NCI-H69 (cell line): Measurements from ENCODE around the gene ARL6IP5.

Source experiments
- DNase-seq: peaks from one replicate; lab custom pipeline; 2025; lab: John Stamatoyannopoulos, UW

Gene ARL6IP5, protein sequence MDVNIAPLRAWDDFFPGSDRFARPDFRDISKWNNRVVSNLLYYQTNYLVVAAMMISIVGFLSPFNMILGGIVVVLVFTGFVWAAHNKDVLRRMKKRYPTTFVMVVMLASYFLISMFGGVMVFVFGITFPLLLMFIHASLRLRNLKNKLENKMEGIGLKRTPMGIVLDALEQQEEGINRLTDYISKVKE

GRCh38 chr3:69084326-69085167 lies at the start of gene ARL6IP5:
ARL6IP5 (plus strand) TSS chr3:69084937; CDS start chr3:69085048, 111 bp downstream.
- DNase-seq = peak; percentile 89

GRCh38 chr3:69044608-69045007 lies 40.1 kb upstream of the ARL6IP5 start:
- no peak for DNase-seq

DNA sequence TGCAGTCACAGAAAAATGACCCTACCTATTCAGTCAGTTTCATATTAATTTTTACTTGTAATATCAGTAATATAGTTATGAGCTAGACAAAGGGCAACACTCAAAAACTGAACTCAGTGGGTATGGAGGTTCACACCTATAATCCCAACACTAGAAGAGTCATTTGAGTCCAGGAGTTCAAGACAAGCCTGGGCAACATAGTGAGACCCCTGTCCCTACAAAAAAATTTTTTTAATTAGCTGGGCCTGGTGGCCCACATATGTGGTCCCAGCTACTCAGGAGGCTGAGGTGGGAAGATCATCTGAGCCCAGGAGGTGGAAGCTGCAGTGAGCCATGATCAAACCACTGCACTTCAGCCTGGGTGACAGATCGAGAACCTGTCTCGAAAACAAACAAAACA lies 35.7 kb upstream of the ARL6IP5 start:
- no peak for DNase-seq

DNA sequence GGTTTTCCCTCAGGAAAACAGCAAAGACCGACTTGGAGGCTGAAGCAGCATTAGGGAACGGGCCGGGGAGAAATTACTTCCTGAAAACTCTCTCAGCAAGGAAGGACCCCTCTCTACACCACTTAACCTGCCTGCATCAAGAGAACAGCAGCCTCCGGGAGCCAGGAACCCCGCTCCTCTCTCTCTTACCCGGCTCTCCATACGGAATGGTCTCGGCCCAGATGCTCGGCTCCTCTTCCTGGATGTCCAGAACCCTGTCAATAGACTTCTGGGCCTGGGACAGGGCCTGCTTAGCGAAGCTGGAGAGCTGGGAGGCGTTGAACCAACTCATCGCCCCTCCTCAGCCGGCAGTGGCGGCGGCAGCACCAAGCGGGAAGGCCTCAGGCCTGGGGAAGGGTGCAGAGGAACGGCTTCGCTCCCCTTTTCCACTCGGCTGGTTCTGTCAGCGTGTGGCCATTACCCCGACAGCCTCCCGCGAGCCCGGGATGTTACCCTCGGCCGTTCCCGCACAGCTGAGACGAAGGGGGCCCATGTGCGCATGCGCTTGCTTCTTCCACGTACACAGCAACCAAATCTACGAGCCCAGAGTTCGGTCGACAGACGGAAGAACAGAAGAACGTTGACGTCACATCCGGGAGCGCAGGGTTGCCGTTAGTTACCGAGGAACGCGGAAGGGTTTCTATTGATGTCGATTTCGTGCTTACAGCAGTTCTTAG lies 32.8 kb upstream of the ARL6IP5 start, which contains the start of gene TMF1:
Gene TMF1 (minus strand): TSS at position 578 of the 716 bp plus-strand sequence. CDS start 247 bp downstream, at position 331.
- no peak for DNase-seq

- no peak for DNase-seq
Measured at GRCh38 chr3:69052472-69052898, 32.3 kb upstream of the ARL6IP5 start.

DNA sequence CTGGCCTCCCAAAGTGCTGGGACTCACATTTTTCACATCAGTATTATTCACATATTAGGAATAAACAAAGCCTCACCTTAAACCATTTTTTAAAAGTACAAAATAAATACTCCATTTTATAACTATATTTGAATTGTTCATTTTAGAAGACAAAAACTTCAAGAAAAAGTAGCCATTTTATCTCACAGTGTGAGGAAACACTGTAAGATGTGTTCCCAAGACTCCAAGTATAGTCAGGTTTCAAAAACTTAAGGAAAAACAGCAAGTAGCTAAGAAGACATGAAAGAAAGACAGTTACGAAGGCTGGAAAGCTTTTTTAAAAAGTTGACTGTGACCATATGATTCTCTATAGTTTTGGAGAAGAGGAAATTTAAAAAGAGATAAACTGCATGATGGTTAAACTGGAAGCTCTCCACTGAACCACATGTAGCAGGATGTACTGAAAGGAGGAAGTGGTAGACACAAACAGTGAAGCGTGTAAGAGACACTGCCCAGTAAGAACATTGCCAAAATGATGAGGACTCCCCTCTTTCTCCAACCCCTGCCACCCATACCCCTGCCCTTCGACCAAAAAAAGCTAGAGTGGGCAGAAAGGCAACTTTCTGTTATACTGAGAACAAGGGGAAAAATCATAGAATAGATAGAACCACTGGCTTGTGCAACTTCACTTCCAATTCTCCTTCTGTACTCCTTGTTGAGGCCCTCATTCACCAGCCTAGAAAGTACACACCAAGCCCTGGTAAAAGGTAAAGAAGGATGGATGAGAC lies 26.4 kb upstream of the ARL6IP5 start:
- DNase-seq = no peak

DNA sequence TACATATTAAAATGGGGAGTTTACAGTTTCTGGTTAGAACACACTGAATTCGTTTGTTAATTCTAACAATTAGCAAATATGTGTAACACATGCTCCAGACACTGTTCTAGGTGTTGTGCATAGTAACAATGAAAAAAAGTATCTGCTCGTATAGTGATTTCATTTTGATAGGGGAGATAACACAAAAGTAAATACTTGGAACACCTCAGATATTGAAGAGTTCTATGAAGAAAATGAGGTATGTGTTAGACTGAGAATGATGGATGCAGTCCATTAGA lies 25.9 kb upstream of the ARL6IP5 start:
- DNase-seq = no peak

- no peak for DNase-seq
Measured at GRCh38 chr3:69059688-69060087, 25.0 kb upstream of the ARL6IP5 start.

DNA sequence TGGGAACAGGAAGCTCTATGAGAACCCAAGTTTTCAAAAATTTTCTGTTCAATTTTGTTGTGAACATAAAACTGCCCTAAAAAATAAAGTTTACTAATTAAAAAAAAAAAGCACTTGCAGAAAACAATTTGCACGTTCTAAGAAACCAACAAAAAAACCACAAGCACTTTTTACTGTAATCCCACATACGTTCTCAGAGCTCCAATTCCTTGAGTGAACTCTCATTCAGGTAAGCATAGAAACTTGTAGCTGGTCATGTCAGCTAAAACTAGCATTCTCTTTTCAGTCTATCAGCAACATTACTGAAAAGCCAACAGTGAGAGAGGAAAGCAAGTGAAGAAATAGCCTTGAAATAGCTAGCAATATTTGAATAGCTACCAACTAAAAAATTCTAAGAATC lies 21.1 kb upstream of the ARL6IP5 start:
- no peak for DNase-seq

- no peak for DNase-seq
Measured at GRCh38 chr3:69065318-69065964, 19.3 kb upstream of the ARL6IP5 start.

- DNase-seq = no peak
Measured at GRCh38 chr3:69066121-69066520, 18.6 kb upstream of the ARL6IP5 start.

GRCh38 chr3:69072928-69073327 lies 11.8 kb upstream of the ARL6IP5 start:
- DNase-seq = no peak

- peak; percentile 34 for DNase-seq
Measured at GRCh38 chr3:69079269-69080159, 5.2 kb upstream of the ARL6IP5 start.

DNA sequence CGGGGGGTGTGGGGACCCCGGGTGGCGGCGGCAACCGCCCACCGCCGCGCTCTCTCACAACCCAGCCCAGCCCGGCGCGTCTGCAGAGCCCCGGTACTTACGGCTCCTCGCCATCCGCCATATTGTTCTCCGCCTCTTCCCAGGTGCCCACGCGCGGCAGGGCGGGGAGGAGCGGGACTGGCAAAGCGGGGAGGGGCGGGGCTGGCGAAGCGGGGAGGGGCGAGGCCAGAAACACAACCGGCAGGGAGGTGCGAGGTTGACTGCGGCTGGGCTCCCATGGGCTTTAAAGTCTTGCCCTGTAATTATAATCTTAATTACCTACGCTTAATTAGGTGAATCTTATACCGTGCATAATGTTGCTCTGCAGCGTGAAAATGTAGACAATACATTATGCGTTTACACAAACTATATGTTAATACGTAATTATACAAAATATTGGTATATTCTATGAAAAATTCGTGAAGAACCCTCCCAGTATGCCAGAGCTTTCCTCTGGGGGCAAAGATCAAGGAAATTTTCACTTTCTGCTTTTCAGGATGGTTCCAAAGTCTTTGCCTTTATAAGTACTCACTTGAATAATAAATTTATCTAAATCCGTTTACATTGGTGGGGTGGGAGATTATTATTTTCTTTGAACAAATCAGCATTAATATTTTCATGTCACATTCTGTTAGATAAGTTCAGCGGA lies 4.4 kb upstream of the ARL6IP5 start, which contains the start of gene UBA3:
Gene UBA3 (minus strand): TSS at position 133 of the 688 bp plus-strand sequence. CDS start 12 bp downstream, at position 121.
- peak; percentile 91 for DNase-seq

GRCh38 chr3:69081583-69082262 lies 3.0 kb upstream of the ARL6IP5 start:
- DNase-seq = no peak

GRCh38 chr3:69082361-69082760 lies 2.4 kb upstream of the ARL6IP5 start:
- DNase-seq = no peak

- peak; percentile 35 for DNase-seq
Measured at GRCh38 chr3:69082805-69083204, 1.9 kb upstream of the ARL6IP5 start.

GRCh38 chr3:69085168-69085832 lies 563 bp downstream of the ARL6IP5 start:
- peak; percentile 37 for DNase-seq
